Measurements from ENCODE around the gene STT3B. TPM values are rescaled to one million over a fixed set of nuclear protein-coding genes. Genes with fewer than 3 reads are reported as not detected.

Gene STT3B
- total RNA-seq, 2 experiments from 2014 or later = 99.3 to 117 TPM

DNA sequence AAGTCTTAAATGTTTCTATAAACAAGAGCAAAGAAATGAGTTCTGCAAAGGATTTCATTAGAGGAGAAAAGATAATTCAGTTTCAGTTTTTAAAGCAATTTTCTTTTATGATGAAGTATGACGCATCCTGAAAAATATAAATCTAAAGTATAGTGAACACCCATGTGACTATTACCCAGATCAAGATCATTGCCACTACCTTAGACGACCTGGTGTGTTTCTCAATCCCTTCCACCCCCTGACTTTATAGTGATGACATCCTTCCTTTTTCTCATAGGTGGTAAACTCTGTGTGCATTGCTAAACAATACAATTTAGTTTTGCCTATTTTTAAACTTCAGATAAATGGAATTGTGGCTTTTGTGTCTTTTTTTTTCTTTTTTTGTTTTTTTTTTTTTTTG lies 8.4 kb downstream of the STT3B start:
- H3K36me3 Mint-ChIP-seq (ENCODE audit: low read depth) = peaks cover 12% of the 10 kb centered on the region
- H3K27me3 Mint-ChIP-seq (ENCODE audit: low read depth) = no peaks in the 10 kb centered on the region
- intact Hi-C loops (cut with micrococcal nuclease) = loop anchor here (2.0 kb wide), 1 partner anchor 24 kb away; no protein-coding TSS in a partner anchor
- H3K27ac Mint-ChIP-seq = peak overlapping the region; percentile 36
- H3K4me1 Mint-ChIP-seq (ENCODE audit: low read depth) = peaks cover 90% of the 10 kb centered on the region
- H3K4me3 Mint-ChIP-seq = no peak overlapping the region
- CTCF ChIA-PET = no interaction called here
- DNase-seq = peak; percentile 52
- no peaks in the 10 kb centered on the region for H3K9me3 Mint-ChIP-seq

DNA sequence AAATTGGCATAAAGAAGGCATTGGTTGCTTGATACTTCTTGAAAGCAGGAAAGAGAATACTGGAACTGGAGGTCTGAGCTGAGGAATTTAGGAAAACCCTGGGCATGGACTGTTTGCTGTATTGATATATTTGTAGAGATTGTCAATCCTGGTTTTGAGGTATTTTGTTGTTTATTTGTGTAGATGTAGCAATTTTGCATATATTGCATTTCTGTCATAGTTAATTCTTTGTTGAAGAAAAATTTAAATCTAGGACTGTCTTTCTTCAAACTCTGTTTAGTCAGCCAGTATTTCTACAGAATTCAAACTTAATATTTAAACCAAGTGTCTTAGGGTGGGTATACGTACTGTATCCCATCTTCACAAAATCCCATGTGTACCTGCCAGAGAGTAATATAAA lies 9.5 kb downstream of the STT3B start:
- intact Hi-C loops (cut with micrococcal nuclease) = no loop called here
- Mint-ChIP-seq H3K4me3 (no peak overlapping the region), H3K36me3 (ENCODE audit: low read depth) (peaks cover 10% of the 10 kb centered on the region), H3K9me3 (no peaks in the 10 kb centered on the region), H3K4me1 (ENCODE audit: low read depth) (peaks cover 91% of the 10 kb centered on the region), H3K27me3 (ENCODE audit: low read depth) (no peaks in the 10 kb centered on the region), H3K27ac (peak overlapping the region; percentile 66)
- DNase-seq = no peak
- CTCF ChIA-PET = no interaction called here

GRCh38 chr3:31543375-31543774 lies 10.7 kb downstream of the STT3B start:
- no peak overlapping the region for H3K27ac Mint-ChIP-seq

GRCh38 chr3:31544634-31545033 lies 11.9 kb downstream of the STT3B start:
- H3K9me3 Mint-ChIP-seq = no peaks in the 10 kb centered on the region
- H3K36me3 Mint-ChIP-seq (ENCODE audit: low read depth) = peaks cover 5% of the 10 kb centered on the region
- CTCF ChIA-PET = no interaction called here
- H3K4me3 Mint-ChIP-seq = no peak overlapping the region
- peaks cover 82% of the 10 kb centered on the region for H3K4me1 Mint-ChIP-seq (ENCODE audit: low read depth)
- no peak for DNase-seq
- H3K27me3 Mint-ChIP-seq (ENCODE audit: low read depth) = no peaks in the 10 kb centered on the region
- H3K27ac Mint-ChIP-seq = no peak overlapping the region
- intact Hi-C loops (cut with micrococcal nuclease) = no loop called here

More at GRCh38 chr3:31543375-31543774, 10.7 kb downstream of the STT3B start:
- intact Hi-C loops (cut with micrococcal nuclease) = no loop called here
- CTCF ChIA-PET = no interaction called here
- H3K36me3 Mint-ChIP-seq (ENCODE audit: low read depth) = peaks cover 5% of the 10 kb centered on the region
- no peak for DNase-seq
- no peak overlapping the region for H3K4me3 Mint-ChIP-seq
- no peaks in the 10 kb centered on the region for H3K9me3 Mint-ChIP-seq
- peaks cover 89% of the 10 kb centered on the region for H3K4me1 Mint-ChIP-seq (ENCODE audit: low read depth)
- H3K27me3 Mint-ChIP-seq (ENCODE audit: low read depth) = no peaks in the 10 kb centered on the region

DNA sequence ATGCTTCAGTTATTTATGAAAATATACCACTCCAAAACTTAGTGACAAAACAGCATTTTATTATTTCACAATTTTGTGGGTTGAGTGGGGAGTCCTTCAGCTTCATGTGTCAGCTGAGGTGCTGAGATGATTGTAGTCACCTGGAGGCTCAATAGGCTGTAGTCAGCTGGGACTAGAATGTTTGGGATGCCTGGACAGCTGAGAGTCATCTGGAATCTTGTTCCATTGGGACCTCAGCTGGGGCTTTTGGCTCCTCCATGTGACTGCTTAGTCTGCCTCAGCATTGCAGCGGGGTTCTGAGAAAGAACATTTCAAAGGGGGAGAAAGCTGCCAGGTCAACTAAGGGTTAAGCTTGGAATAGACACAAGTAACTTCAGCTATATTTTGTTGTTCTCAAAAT lies 13.4 kb downstream of the STT3B start:
- H3K4me1 Mint-ChIP-seq (ENCODE audit: low read depth) = peaks cover 83% of the 10 kb centered on the region
- H3K4me3 Mint-ChIP-seq = no peak overlapping the region
- CTCF ChIA-PET = interaction anchor here (0.9 to 1.3 kb wide), 2 partner anchors 14 to 15 kb away, joined by 3 to 4 read pairs; partner anchors contain the start of gene STT3B
- intact Hi-C loops (cut with micrococcal nuclease) = no loop called here
- no peaks in the 10 kb centered on the region for H3K9me3 Mint-ChIP-seq
- H3K27me3 Mint-ChIP-seq (ENCODE audit: low read depth) = no peaks in the 10 kb centered on the region
- peaks cover 5% of the 10 kb centered on the region for H3K36me3 Mint-ChIP-seq (ENCODE audit: low read depth)
- no peak for DNase-seq
- peak overlapping the region; percentile 35 for H3K27ac Mint-ChIP-seq

DNA sequence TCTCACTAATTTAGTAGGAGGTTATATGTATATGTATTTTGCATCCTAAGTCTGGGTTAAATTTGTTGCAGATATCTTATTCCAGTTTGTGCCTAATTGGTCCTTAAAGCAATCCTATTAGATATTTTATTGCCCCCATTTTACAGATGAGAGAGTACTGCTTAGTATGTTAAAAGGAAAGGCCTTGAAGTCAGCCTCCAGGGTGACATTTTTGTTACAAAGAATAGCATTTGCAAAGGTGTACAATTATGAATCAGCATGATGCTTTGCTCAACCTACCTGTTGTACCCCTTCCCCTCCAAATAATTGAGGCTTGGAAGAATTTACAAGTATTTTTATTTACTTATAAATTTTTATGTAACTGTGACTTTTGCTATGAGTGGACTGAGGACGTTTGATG lies 14.0 kb downstream of the STT3B start:
- Mint-ChIP-seq H3K27ac (no peak overlapping the region), H3K36me3 (ENCODE audit: low read depth) (peaks cover 5% of the 10 kb centered on the region), H3K9me3 (no peaks in the 10 kb centered on the region), H3K4me3 (no peak overlapping the region), H3K27me3 (ENCODE audit: low read depth) (no peaks in the 10 kb centered on the region), H3K4me1 (ENCODE audit: low read depth) (peaks cover 84% of the 10 kb centered on the region)
- CTCF ChIA-PET = interaction anchor here (1.3 kb wide), 1 partner anchor 16 kb away, joined by 4 read pairs; no protein-coding TSS in a partner anchor
- DNase-seq = no peak
- intact Hi-C loops (cut with micrococcal nuclease) = no loop called here

DNA sequence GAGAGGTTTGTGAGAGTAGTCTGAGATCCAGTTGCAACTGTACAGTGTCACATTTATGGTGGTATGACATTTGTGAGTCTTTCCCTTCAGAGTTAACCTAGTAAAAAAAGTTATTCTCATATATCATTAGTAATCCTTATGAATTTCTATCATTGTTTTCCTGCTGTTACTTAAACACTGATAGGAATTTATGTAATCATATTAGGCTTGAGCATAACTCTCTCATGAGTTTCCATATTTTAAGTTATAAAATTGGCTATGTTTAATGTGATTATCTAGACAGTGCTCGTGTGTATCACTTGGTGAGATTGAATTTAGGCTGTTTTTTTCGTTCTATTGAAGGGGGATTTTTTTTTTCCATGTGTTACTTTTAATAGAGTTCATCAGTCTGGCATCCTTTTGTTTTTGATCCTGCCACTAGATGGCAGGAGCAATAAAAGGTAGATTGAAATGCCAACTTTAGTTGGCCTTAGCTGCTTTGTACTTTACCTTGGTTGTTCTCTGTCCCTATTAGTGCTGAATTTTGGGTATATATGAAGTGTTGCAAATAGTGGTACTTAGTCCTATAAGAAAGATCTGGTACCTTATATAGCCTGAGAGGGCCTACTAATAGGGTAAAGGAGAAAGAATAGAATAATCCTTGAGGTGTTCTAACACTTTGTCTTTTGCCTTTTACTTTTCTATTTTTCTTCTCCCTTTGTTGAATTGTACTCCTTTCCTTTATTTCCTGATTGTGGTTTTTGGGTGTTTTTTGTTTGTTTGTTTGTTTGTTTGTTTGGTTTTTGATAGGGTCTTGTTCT lies 17.9 kb downstream of the STT3B start:
- Mint-ChIP-seq H3K27me3 (ENCODE audit: low read depth) (no peaks in the 10 kb centered on the region), H3K36me3 (ENCODE audit: low read depth) (peaks cover 4% of the 10 kb centered on the region), H3K27ac (peak overlapping the region; percentile 48), H3K4me1 (ENCODE audit: low read depth) (peaks cover 77% of the 10 kb centered on the region), H3K9me3 (no peaks in the 10 kb centered on the region), H3K4me3 (no peak overlapping the region)
- DNase-seq = peak; percentile 32
- intact Hi-C loops (cut with micrococcal nuclease) = loop anchor here (1.0 to 10.0 kb wide), 6 partner anchors 15 to 592 kb away; partner anchors contain the start of gene STT3B
- CTCF ChIA-PET = interaction anchor here (0.7 to 1.6 kb wide), 5 partner anchors 17 to 218 kb away, joined by 3 to 6 read pairs (median 4); no protein-coding TSS in a partner anchor

GRCh38 chr3:31551646-31552045 lies 18.9 kb downstream of the STT3B start:
- intact Hi-C loops (cut with micrococcal nuclease) = loop anchor here (5.0 to 10.0 kb wide), 2 partner anchors 363 to 591 kb away; no protein-coding TSS in a partner anchor
- DNase-seq = no peak
- Mint-ChIP-seq H3K4me3 (no peak overlapping the region), H3K27ac (peak overlapping the region; percentile 8), H3K4me1 (ENCODE audit: low read depth) (peaks cover 77% of the 10 kb centered on the region), H3K36me3 (ENCODE audit: low read depth) (peaks cover 5% of the 10 kb centered on the region), H3K27me3 (ENCODE audit: low read depth) (no peaks in the 10 kb centered on the region), H3K9me3 (no peaks in the 10 kb centered on the region)
- CTCF ChIA-PET = interaction anchor here (0.7 to 1.6 kb wide), 3 partner anchors 18 to 144 kb away, joined by 3 to 4 read pairs (median 3); no protein-coding TSS in a partner anchor

- intact Hi-C loops (cut with micrococcal nuclease) = loop anchor here (5.0 to 10.0 kb wide), 2 partner anchors 363 to 590 kb away; no protein-coding TSS in a partner anchor
- H3K27me3 Mint-ChIP-seq (ENCODE audit: low read depth) = no peaks in the 10 kb centered on the region
- H3K4me3 Mint-ChIP-seq = no peak overlapping the region
- H3K27ac Mint-ChIP-seq = no peak overlapping the region
- H3K4me1 Mint-ChIP-seq (ENCODE audit: low read depth) = peaks cover 78% of the 10 kb centered on the region
- peaks cover 3% of the 10 kb centered on the region for H3K9me3 Mint-ChIP-seq
- no peak for DNase-seq
- CTCF ChIA-PET = interaction anchor here (0.7 to 1.6 kb wide), 3 partner anchors 19 to 143 kb away, joined by 3 to 4 read pairs (median 3); no protein-coding TSS in a partner anchor
- peaks cover 9% of the 10 kb centered on the region for H3K36me3 Mint-ChIP-seq (ENCODE audit: low read depth)
These were observed 19.4 kb downstream of the STT3B start for GRCh38 chr3:31552103-31552502.

- no peaks in the 10 kb centered on the region for H3K27me3 Mint-ChIP-seq (ENCODE audit: low read depth)
- no peak for DNase-seq
- H3K9me3 Mint-ChIP-seq = peaks cover 6% of the 10 kb centered on the region
- H3K27ac Mint-ChIP-seq = no peak overlapping the region
- CTCF ChIA-PET = no interaction called here
- no peak overlapping the region for H3K4me3 Mint-ChIP-seq
- intact Hi-C loops (cut with micrococcal nuclease) = loop anchor here (5.0 to 10.0 kb wide), 2 partner anchors 362 to 589 kb away; no protein-coding TSS in a partner anchor
- H3K36me3 Mint-ChIP-seq (ENCODE audit: low read depth) = peaks cover 12% of the 10 kb centered on the region
- H3K4me1 Mint-ChIP-seq (ENCODE audit: low read depth) = peaks cover 74% of the 10 kb centered on the region
These were observed 20.5 kb downstream of the STT3B start for GRCh38 chr3:31553258-31553657.

DNA sequence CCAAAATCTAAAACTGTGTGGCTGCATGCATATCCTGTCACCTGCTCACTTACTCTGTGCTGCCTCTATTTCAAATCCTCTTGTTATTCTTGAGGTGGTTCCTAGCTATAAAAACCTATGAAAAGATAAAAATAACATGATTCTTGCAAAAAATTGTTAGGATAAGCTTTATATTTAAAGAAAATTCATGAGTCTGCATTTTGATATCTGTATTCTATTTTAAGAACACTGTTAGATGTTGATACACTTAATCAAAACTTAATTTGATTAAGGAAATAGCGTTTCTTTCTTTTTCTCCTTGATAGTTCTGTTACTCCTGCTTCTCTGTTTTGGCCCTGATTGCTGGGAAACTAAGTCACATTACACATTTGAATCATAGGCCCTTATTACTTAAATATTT lies 22.5 kb downstream of the STT3B start:
- intact Hi-C loops (cut with micrococcal nuclease) = loop anchor here (10.0 kb wide), 1 partner anchor 360 kb away; no protein-coding TSS in a partner anchor
- CTCF ChIA-PET = no interaction called here
- H3K4me1 Mint-ChIP-seq (ENCODE audit: low read depth) = peaks cover 82% of the 10 kb centered on the region
- H3K4me3 Mint-ChIP-seq = no peak overlapping the region
- no peaks in the 10 kb centered on the region for H3K27me3 Mint-ChIP-seq (ENCODE audit: low read depth)
- DNase-seq = no peak
- peaks cover 14% of the 10 kb centered on the region for H3K9me3 Mint-ChIP-seq
- H3K27ac Mint-ChIP-seq = no peak overlapping the region
- peaks cover 19% of the 10 kb centered on the region for H3K36me3 Mint-ChIP-seq (ENCODE audit: low read depth)

DNA sequence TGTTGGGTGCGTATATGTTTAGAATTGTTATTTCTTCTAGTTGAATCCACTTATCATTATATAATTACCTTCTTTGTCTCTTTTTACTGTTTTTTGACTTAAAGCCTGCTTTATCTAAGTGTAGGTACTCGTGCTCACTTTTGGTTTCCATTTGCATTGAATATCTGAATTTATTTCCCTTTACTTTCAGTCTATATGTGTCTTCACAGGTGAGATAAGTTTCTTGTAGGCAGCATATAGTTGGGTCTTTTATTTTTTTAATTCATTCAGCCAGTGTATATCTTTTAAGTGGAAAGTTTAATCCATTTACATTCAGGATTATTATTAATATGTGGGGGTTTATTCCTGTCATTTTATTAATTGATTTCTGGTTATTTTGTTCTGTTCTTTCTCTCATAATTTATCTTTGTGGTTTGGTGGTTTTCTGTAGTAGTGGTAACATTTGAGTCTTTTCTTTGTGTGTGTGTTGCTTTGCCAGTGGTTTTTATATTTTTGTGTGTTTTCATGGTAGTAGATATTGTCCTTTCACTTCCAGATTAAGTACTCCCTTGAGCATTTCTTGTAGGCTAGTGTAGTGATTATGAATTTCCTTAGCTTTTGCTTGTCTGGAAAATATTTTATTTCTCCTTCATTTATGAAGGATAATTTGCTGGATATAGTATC lies 27.3 kb downstream of the STT3B start:
- H3K36me3 Mint-ChIP-seq (ENCODE audit: low read depth) = peaks cover 20% of the 10 kb centered on the region
- intact Hi-C loops (cut with micrococcal nuclease) = loop anchor here (10.0 kb wide), 1 partner anchor 355 kb away; no protein-coding TSS in a partner anchor
- H3K9me3 Mint-ChIP-seq = peaks cover 17% of the 10 kb centered on the region
- H3K27me3 Mint-ChIP-seq (ENCODE audit: low read depth) = no peaks in the 10 kb centered on the region
- no peak for DNase-seq
- CTCF ChIA-PET = no interaction called here
- peak overlapping the region; percentile 72 for H3K27ac Mint-ChIP-seq
- H3K4me1 Mint-ChIP-seq (ENCODE audit: low read depth) = peaks cover 83% of the 10 kb centered on the region
- H3K4me3 Mint-ChIP-seq = peak overlapping the region; percentile 48

Data from activated naive CD4-positive, alpha-beta T cell treated with anti-CD3 and anti-CD28 coated beads for 36 hours (primary cell).